HepG2 (cell line): ENCODE data around the gene RBM14. TPM values are rescaled to one million over a fixed set of nuclear protein-coding genes. Genes with fewer than 3 reads are reported as not detected.

Source experiments
- AKNA ChIP-seq: sonication (generic); formaldehyde crosslinking; IDR thresholded peaks from 2 replicates; pipeline ENCODE4 v1.4.0; 2020; ENCODE audit warnings: missing genetic modification reagents, borderline replicate concordance
- NFRKB ChIP-seq: fragments of 450-650 bp; IDR thresholded peaks from 2 replicates; pipeline ENCODE4 v1.6.1; 2017
- TBX3 ChIP-seq: fragments of 450-650 bp; IDR thresholded peaks from 2 replicates; pipeline ENCODE4 v1.6.1; 2017; ENCODE audit warnings: antibody characterized with exemption, mild to moderate bottlenecking, inconsistent platforms, borderline replicate concordance
- ZBTB8A ChIP-seq: sonication (generic); formaldehyde crosslinking; IDR thresholded peaks from 2 replicates; pipeline ENCODE4 v1.4.0; 2020; ENCODE audit warnings: mild to moderate bottlenecking, low read depth, missing genetic modification reagents, borderline replicate concordance
- ZNF142 ChIP-seq: sonication (generic); formaldehyde crosslinking; IDR thresholded peaks from 2 replicates; pipeline ENCODE4 v1.4.0; 2020; ENCODE audit warnings: missing genetic modification reagents
- ZNF143 ChIP-seq: sonication (generic); formaldehyde crosslinking; IDR thresholded peaks from 2 replicates; pipeline ENCODE4 v1.4.0; 2020; ENCODE audit warnings: missing genetic modification reagents
- ZNF563 ChIP-seq: sonication (generic); formaldehyde crosslinking; IDR thresholded peaks from 2 replicates; pipeline ENCODE4 v1.8.0; 2022; ENCODE audit warnings: mild to moderate bottlenecking, moderate library complexity, missing genetic modification reagents
- ZNF83 ChIP-seq: sonication (generic); formaldehyde crosslinking; IDR thresholded peaks from 2 replicates; pipeline ENCODE4 v1.4.0; 2020; ENCODE audit warnings: missing genetic modification reagents, mild to moderate bottlenecking, borderline replicate concordance
- polyA plus RNA-seq, 8 experiments: library from polyadenylated mRNA; depleted of rRNA in 3 of 8; stranded (reverse) in 7 of 8; unstranded in 1 of 8; fragments of >200 nt; fragmentation: Illumina TruSeq in 4 of 8; extraction: Trizol in 4 of 8; gene quantifications; 2 replicates each; pipeline versions ENCODE4 v1.2.1 to v1.2.3, GENCODE V29; 2011 to 2016; ENCODE audit warnings: low read depth in 4 of 8, missing spikeins in 1 of 8, mixed read lengths in 1 of 8; ENCODE audit not compliant: insufficient read depth in 1 of 8
- total RNA-seq, 5 experiments: library from RNA; depleted of rRNA; stranded (reverse); fragments of >200 nt; fragmentation: Illumina TruSeq; extraction: Trizol; gene quantifications; 2 replicates each; pipeline ENCODE4 v1.2.3, GENCODE V29; 2016; ENCODE audit warnings: low read depth in 1 of 5
- TF ChIP-seq, protein P1 (sequence below): sonication (generic); formaldehyde crosslinking; IDR thresholded peaks from 2 replicates; pipeline ENCODE4 v1.5.0; 2020; ENCODE audit warnings: missing genetic modification reagents, mild to moderate bottlenecking, borderline replicate concordance
- TF ChIP-seq, protein P2 (sequence below): sonication (generic); formaldehyde crosslinking; IDR thresholded peaks from 2 replicates; pipeline ENCODE4 v1.4.0; 2020; ENCODE audit warnings: missing genetic modification reagents

Gene RBM14
- total and polyA plus RNA-seq, 2 of the 13 experiments (the other 11 are each of a cell fraction or from before 2014, with no cell fraction given): 12.7 to 44.1 TPM

GRCh38 chr11:66638177-66639065 is 22.0 kb downstream of the RBM14 start, which contains the start of gene RBM4 (continued):
- TF ChIP-seq ZNF142 (no peak), ZNF83 (CRISPR knock-in tag) (peak; percentile 49; the same call in 1 of the 2 replicates), ZNF143 (no peak), AKNA (no peak), NFRKB (peak; percentile 53; the same call in 1 of the 2 replicates), ZBTB8A (no peak), ZNF563 (peak; percentile 56; the same call in 1 of the 2 replicates), TBX3 (no peak)
- TF ChIP-seq, protein P1, sequence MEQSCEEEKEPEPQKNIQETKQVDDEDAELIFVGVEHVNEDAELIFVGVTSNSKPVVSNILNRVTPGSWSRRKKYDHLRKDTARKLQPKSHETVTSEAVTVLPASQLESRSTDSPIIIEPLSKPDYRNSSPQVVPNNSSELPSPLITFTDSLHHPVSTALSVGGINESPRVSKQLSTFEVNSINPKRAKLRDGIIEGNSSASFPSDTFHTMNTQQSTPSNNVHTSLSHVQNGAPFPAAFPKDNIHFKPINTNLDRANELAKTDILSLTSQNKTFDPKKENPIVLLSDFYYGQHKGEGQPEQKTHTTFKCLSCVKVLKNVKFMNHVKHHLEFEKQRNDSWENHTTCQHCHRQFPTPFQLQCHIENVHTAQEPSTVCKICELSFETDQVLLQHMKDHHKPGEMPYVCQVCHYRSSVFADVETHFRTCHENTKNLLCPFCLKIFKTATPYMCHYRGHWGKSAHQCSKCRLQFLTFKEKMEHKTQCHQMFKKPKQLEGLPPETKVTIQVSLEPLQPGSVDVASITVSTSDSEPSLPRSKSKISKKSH (CRISPR knock-in tag): peak; percentile 68
- TF ChIP-seq, protein P2, sequence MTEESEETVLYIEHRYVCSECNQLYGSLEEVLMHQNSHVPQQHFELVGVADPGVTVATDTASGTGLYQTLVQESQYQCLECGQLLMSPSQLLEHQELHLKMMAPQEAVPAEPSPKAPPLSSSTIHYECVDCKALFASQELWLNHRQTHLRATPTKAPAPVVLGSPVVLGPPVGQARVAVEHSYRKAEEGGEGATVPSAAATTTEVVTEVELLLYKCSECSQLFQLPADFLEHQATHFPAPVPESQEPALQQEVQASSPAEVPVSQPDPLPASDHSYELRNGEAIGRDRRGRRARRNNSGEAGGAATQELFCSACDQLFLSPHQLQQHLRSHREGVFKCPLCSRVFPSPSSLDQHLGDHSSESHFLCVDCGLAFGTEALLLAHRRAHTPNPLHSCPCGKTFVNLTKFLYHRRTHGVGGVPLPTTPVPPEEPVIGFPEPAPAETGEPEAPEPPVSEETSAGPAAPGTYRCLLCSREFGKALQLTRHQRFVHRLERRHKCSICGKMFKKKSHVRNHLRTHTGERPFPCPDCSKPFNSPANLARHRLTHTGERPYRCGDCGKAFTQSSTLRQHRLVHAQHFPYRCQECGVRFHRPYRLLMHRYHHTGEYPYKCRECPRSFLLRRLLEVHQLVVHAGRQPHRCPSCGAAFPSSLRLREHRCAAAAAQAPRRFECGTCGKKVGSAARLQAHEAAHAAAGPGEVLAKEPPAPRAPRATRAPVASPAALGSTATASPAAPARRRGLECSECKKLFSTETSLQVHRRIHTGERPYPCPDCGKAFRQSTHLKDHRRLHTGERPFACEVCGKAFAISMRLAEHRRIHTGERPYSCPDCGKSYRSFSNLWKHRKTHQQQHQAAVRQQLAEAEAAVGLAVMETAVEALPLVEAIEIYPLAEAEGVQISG: 0 out of 2 replicates have a peak, but pooled peaks have one; percentile 24
